GM19099 (cell line): Measurements from ENCODE around the gene RETN.

Source experiments
- POLR2A ChIP-seq: IDR thresholded peaks from 3 replicates; pipeline ENCODE4 v1.6.1; 2011; ENCODE audit warnings: low read depth; ENCODE audit not compliant: insufficient read length; ENCODE audit errors: extremely low read depth

RETN gene, protein sequence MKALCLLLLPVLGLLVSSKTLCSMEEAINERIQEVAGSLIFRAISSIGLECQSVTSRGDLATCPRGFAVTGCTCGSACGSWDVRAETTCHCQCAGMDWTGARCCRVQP

DNA sequence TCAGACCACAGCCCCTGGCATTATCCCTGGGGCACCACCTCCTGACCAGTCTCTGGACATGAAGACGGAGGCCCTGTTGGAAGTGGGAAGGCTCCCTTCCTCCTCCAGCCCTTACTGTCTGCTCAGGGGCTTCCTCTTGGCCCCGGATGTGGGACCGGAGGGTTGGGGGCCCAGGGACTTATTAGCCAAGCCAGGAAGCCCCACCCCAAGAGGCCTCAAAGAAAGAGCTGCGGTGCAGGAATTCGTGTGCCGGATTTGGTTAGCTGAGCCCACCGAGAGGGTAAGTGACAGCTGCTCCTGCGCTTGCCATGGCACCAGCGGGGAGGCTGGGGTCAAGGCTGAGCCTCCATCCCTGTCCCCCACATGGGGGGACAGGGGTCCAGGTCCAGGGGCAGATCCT is at the start of gene RETN:
Gene RETN, plus strand, starts transcription at position 208 of the 400 bp plus-strand sequence. CDS start 278 bp downstream, outside the sequence.
- TF ChIP-seq POLR2A: no peak

- no peak for TF ChIP-seq POLR2A
These were observed 49.0 kb upstream of the RETN start for GRCh38 chr19:7619671-7620441.

DNA sequence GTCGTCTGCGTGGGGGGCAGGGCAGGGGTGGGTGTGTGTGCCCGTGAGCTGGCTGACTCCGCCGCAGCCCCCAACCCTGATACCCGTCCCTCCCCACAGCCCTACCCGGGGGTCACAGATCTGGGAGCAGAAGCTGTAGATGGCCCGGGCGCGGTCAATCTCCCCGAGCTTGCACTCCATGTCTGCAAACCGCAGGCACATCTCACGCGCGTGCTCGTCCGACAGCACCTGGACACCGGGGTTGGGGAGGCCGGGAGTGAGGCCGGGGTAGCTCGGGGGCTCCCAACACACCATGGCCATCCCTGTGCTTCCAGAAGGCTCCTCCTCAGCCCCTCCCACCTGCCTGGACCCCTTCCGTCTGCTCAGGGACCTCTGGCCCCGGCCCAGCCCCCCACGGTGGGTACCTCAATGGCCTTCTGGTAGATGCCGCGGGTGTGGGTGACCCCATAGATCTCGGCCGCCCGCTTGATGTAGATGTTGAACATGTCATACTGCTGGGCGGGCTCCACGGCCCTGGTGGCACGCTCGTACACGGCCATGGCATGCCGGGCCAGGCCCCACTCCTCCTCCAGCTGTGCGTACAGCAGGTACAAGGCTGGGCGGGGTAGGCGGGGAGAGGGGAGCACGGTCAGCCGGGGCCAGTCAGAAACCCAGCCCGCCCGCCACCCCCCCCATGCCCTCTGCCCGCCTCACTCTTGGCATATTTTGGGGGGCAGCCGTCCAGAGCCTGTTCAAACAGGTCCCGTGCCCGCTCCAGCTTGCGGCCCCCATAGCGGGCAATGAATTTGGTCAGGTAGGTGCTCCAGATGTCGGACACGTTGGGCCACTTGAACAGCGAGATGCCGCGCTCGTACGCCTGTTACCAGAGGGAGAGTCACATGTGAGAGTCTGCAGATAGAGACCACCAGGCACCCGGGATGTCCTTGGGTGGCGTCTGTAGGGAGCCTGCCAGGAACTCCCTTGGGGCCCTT is 48.1 kb upstream of the RETN start:
- TF ChIP-seq POLR2A: no peak

- no peak for TF ChIP-seq POLR2A
These were observed 45.7 kb upstream of the RETN start for GRCh38 chr19:7622933-7623685.

- TF ChIP-seq POLR2A: no peak
These were observed 44.9 kb upstream of the RETN start for GRCh38 chr19:7623725-7624603.

DNA sequence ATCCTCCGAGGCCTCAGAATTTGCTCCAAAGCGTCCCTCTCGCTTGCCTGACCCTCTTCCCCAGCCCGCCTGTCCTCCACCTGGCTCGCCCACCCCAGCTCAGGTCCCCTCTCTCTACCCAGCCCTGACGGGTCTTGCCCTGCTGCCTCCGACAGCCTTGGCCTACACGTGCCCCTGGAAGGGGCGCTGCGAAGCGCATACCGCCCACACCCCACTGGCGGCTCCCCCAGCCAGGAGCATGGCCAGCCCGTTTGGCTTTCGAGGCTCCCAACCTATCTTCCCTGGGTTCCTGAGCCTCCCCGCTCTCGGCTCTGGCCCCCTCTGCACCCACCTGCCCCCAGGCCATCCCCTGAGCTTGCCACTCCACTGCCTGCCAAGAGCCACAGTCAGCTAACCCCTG is 44.0 kb upstream of the RETN start:
- no peak for TF ChIP-seq POLR2A

GRCh38 chr19:7625763-7626372 is 43.0 kb upstream of the RETN start:
- no peak for TF ChIP-seq POLR2A

- no peak for TF ChIP-seq POLR2A
These were observed 41.7 kb upstream of the RETN start for GRCh38 chr19:7627166-7627565.

- TF ChIP-seq POLR2A: no peak
These were observed 40.1 kb upstream of the RETN start for GRCh38 chr19:7628589-7629311.

DNA sequence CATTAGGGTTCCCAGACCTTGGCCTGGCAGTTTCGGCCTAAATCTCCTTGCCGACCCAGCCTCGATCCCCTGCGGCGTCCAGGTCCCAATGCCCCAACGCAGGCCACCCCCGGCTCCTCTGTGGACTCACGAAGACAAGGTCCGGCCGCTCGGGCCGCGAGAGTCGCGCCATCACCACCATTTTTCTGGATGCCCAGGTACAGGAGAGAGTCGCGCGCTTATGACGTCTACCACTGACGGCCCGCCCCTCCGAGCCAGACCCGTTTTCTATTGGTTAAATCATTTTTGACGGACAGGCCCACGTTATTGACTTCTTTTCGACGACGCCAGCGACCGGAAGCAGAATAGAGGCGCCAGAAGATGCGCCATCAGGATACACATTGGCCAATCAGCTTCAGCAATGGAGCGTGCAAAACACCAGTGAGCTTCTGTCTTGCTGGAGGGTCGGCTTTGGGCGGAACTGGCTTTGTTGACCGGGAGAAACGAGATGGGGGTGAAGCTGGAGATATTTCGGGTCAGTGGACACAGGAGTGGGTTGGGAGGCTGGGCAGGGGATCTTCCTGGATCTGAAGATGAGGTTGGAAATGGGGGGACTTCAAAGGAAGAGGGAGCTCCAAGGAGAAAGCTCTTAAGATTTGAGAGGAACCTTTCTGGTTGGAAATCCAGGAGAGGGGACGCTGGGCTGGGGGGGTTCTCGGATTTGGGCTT is 39.3 kb upstream of the RETN start, which contains the start of the genes PET100 and XAB2:
Gene PET100, plus strand, starts transcription at position 447 of the 708 bp plus-strand sequence. Its CDS starts 41 bp downstream, at position 488.
Gene XAB2, minus strand, starts transcription at position 199 of the 708 bp plus-strand sequence. Its CDS starts 18 bp downstream, at position 181.
- TF ChIP-seq POLR2A: peak; percentile 59

GRCh38 chr19:7631577-7631976 is 37.3 kb upstream of the RETN start:
- no peak for TF ChIP-seq POLR2A
